OCI-LY1 (cell line): ENCODE results near the gene SERPINA4.

Experiments
- EZH2 ChIP-seq: fragments of 200-600 bp; sonication (generic), shearing (Covaris generic); IDR thresholded peaks from 2 replicates; pipeline ENCODE4 v1.8.0; 2017; ENCODE audit warnings: borderline replicate concordance, mixed run types, mild to moderate bottlenecking, antibody characterized with exemption, low read length, moderate library complexity, mixed read lengths
- TF ChIP-seq, protein P1 (sequence below): fragments of 200-600 bp; sonication (generic), shearing (Covaris generic); IDR thresholded peaks from 2 replicates; pipeline ENCODE4 v1.5.1; 2017; ENCODE audit warnings: mild to moderate bottlenecking, antibody characterized with exemption, low read length, moderate library complexity, mixed read lengths

DNA sequence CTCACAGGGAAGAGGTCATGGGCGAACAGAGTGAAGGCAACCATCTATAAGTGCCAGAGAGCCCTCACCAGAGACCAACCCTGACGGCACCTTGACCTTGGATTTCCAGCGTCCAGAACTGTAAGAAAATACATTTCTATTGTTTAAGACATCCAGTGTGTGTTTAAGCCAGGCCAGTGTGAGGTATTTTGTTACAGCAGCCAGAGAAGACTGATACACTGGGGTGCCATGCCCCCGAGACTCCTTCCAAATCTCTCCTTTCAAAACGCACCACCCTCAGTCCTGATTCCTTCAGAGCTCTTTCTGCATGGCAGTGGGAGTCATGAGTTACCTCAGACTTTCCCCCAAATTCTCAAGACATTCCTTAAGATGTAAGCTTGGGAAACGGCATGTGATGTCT, 17.5 kb downstream of the SERPINA4 start:
- TF ChIP-seq, protein P1, sequence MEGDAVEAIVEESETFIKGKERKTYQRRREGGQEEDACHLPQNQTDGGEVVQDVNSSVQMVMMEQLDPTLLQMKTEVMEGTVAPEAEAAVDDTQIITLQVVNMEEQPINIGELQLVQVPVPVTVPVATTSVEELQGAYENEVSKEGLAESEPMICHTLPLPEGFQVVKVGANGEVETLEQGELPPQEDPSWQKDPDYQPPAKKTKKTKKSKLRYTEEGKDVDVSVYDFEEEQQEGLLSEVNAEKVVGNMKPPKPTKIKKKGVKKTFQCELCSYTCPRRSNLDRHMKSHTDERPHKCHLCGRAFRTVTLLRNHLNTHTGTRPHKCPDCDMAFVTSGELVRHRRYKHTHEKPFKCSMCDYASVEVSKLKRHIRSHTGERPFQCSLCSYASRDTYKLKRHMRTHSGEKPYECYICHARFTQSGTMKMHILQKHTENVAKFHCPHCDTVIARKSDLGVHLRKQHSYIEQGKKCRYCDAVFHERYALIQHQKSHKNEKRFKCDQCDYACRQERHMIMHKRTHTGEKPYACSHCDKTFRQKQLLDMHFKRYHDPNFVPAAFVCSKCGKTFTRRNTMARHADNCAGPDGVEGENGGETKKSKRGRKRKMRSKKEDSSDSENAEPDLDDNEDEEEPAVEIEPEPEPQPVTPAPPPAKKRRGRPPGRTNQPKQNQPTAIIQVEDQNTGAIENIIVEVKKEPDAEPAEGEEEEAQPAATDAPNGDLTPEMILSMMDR = no peak
- TF ChIP-seq EZH2 = no peak
